HG02798 (cell line): ENCODE measurements around the gene WWOX.

ENCODE experiments used
- ATAC-seq: cut with Tn5 transposase; IDR thresholded peaks from one replicate; pipeline ENCODE4 v1.9.1; 2021; ENCODE audit warnings: mild to moderate bottlenecking; ENCODE audit not compliant: unreplicated experiment, poor library complexity

The WWOX gene

DNA sequence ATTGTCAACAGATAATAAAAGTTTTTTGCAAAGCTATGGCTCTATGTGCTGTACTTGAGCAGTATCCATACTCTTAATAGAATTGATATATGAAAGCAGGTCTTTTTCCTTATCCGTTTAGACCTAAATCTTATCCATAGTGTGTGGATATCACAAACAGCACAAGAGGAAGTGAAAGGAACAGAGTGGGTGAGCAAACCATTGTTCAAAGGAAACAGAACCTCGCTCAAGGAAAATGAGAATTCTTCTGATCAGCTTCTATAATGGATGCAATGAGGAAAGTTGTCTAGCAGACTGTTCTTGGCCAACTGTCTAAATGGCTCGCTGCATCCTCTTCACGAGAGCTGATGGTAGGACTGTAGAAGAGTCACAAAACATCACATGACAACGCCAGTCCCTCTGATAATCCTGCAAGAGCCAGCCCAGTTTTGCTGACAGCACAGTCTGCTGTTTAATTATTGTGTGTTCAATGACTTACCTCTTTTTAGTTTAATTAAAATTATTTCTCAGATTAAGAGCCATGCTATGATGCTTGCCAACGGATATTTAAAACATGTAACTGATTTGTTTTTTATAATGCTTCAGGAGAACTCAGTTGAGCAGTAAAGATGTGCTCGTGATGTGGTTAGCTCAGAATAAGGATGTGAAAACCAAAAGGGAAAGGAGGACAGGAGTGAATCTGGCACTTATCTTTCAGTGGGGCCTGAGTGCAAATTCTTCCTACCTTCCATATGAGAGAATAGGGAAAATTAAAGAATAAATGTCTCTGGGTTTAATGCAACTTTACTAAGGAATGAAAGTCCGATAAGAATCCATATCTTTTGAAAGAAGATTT lies 38.5 kb downstream of the WWOX start:
- no peak for ATAC-seq

DNA sequence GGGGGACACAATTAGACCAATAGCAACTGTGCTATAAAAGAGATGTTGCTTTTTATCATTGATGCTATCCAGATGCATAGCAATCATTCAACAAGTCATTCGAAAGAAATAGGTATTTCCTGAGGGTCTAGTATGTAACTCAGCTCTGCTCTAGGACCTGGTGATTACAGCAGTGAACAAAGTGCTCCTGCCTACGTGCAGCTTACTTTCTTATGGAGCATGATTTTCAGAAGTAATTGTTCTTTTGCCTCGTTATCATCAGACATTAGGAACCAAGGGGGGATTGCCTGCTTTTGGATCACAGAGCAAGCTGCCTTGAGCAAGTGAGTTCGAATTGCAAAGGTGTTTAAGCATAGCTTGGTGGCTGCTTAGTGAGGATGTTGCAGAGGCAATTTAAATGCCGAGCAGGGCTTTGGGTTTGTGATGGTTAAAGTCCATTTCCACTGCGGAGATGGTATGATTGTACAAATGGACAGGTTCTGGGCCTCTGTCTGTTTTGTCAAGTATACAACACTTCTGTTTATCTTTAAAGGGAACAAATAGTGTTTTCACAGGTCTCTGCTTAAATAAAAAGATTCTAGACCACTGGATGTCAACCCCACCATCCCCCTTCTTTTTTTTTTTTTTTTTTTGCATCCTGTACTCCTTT lies 41.5 kb downstream of the WWOX start:
- ATAC-seq = no peak

DNA sequence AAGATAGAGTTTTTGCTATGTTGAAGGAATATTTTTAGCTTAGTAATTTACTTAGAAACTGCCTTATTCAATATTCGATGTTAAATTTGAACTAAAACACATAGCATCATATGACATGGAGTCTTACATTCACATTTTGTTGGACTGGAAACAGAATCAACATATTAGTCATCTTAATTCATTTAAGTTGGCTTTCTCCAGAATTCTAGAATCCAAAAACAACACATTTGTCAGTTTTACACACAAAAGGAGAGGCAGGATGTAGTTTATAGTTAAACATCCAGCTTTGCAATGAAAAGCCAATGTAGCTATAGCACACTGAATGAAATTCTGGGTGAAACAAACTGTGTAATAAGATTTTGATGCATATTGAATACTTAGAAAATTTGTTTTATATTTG lies 43.3 kb downstream of the WWOX start:
- no peak for ATAC-seq

DNA sequence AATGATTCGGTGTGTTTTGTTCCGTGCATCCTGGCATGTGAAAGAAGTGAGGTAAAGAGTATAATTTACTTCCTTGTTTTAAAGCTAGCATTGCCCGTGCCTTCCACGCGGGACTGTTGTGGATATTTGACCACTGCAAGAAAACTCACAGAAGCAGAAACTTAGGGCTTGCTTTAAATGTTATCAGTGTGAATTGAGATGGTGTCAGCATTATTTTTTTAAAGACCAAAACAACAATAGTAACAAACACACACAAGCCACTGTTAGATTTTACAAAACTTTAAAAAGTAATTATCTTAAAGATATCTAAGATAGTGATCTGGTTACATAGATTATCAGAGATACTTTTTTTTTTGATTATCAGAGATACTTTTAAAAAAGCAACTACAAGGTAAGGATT lies 47.4 kb downstream of the WWOX start:
- no peak for ATAC-seq

DNA sequence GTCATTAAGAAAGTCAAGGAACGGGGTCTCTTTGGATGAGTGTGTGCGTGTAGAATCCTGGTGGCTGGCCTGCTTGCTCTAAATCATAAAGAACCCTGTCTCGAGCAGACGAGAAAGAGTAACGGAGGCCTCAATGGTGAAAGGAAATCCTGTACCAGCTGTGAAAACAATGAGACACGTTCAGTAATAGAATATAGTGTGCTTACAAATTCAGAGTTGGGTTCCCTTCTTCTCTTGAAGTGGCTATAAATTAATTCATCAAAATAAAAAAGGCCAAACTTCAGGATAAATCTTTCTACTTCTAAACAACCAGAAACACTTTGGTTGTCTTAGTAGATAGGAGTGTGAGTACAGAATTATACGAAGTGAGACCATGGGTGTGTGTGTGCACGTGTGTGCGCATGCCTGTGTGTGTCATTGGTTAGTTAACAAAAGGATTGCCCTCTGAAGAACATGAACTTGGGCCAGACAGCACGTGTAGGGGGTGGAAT lies 48.5 kb downstream of the WWOX start:
- no peak for ATAC-seq

DNA sequence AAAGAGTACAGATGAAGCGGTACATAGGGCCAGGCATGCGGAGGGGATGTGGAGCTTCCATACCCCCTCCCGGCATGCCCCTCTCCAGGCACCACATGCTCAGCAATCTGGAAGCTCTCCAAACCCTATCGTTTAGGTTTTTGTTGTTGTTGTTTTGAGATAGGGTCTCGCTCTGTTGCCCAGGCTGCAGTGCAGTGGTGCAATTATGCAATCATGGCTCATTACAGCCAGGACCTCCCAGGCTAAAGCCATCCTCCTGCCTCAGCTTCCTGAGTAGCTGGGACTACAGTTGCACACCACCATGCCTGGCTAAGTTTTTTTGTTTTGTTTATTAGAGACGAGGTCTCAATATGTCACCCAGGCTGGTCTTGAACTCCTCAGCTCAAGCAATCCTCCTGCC lies 50.8 kb downstream of the WWOX start:
- ATAC-seq = no peak

DNA sequence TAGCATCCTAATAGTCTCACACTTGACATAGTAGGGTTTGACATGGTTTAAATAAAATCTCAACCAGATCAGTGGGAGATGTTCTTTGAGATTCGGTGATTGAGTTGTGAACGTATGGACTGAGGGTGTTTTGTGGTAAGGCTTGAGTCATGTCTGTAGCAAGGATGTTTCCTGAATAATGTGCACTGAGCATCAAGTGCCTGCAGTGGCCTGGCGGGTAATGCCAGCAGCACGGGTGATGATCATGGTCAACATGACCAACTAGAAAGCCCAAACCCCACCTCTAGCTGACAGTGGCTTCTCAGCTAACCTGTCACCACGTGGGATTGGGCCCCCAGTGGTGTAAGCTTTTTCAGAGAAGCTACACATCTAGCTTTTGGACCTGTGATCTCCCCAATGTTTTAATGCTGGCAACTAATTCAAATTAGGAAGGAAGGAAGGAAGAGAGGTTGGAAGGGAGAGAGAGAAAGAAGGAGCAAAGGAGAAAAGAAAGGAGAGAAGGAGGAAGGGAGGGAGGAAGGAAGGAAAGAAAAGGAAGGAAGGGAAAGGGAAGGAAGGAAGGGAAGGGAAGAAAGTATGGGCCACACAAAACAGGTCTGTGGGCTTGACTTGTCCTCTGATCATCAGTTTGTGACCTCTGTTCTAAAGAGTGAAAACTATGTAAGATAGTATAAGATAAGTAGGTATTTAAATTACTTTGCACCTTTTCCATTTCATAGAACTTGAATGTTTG lies 55.4 kb downstream of the WWOX start:
- ATAC-seq = no peak

DNA sequence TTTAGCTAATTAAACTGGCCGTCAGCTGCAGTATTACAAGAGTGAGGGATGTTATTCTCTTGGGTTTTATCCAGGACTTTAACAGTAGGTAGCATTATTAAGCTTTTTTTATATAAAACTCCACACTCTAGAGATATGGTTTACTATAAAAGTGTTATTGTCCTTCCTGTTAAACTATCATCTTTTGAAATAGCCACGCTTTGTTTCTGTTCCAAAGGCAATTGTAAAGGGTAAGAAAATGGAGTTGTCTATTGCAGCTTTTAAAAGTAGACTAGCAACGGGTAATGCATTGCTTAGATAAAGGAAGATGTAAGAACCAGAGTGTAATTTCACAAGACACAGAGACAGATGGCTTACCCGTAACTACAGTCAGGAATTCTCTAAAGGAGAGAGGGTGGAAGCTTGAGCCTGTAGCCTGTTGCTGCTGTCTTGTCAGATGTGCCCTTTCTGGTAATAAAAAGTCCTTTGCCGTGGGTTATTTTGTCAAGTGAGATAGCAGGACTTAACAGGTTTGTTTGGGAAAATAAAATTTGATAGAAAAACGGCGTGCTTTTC lies 56.4 kb downstream of the WWOX start:
- ATAC-seq = no peak

DNA sequence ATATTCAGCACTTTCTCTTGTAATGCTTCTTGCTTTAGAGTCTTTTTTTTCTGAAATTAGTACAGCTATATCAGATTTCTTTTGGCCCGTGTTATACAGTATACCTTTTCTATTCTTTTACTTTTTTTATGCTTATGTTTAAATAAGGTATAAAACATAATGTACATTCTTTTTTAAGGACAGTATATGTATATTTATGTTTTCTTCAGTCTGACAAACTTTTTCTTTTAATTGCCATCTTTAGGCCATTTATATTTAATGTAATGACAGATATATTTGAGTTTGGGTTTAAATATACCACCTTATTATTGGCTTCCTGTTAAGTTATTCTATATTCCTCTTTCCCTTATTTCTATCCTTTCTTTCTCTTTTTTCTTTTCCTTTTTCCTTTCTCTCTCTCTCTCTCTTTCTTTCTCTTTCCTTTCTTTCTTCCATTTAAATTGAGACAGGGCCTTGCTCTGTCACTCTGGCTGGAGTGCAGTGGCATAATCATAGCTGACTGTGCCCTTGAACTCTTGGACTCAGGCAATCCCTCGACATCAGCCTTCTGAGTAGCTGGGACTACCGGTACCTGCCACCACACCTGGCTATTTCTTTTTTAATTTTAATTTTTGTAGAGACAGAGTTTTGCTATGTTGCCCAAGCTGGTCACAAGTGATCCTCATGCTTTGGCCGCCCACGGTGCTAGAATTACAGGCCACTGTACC lies 61.7 kb downstream of the WWOX start:
- ATAC-seq = no peak

DNA sequence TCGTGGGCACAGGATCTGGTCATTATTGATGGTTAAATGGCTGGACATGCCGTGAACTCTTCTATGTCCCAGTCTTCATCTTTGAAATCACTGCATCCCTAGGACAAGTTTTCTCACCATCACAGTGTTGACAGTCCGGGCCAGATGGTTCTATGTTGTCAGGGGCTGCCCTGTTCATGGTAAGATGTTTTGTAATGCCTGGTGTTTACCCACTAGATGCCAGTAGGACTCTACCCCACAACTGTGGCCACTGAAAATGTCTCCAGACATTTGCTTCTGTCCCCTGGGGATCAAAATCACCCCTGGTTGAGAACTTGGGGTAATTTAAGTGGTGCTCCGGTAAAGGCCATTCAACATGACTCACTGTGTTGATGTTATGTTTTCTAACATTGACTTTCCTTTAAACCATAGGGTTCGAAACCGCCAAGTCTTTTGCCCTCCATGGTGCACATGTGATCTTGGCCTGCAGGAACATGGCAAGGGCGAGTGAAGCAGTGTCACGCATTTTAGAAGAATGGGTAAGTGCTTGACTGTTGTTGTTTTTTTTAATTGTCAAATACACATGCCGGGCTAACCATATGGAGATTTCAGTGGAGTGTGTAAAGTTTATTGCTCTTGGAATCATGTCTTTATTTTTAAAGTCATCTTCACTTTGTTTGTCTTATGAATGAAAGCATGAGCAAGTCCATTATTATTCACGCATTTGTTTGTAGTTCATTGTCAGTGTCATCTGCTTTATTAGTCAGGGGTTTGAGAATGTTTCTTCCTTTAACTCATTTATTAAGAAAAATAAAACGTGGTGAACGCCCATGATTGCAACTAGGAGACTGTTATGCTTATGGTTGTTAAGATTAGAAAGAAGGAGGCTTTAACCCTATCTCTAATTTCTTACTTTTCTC lies 64.6 kb downstream of the WWOX start:
- ATAC-seq = no peak

DNA sequence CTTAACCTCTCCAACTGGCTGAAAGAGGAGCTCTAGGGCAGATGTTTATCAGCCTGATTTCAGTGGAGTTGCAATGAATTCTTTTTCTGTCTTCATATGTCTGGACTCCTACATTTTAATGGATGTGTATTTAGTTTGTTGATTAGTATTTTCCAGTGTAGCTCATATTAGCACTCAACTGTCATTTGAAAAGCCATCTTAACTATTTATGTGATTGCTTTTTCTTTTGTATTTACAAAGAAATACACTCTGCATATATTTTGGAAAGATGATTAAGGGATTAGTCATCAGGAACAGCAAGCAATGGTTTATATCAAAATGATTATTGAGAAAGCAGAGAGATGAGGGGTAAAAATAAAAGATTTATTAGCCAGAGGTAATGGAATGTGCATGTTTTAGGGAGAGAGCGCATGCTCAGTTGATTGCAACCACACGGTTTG lies 71.1 kb downstream of the WWOX start:
- ATAC-seq = no peak

DNA sequence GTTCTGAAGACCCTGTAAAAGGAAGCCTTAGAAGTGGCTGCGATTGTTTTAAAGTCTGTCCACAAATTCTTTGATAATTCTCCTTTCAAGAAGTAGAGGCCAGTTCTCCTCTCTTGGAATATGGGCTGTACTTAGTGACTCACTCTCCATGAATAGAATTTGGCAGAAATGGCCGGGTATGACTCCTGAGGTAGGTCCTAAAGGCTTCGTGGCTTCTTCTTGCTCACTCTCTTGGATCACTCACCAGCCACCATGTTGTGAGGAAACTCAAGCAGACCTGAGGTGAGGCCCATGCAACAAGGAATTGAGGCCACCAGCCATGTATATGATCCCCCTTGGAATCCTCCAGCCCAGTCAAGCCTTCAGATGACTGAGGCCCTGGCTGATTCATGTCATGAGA lies 75.8 kb downstream of the WWOX start:
- ATAC-seq = no peak

DNA sequence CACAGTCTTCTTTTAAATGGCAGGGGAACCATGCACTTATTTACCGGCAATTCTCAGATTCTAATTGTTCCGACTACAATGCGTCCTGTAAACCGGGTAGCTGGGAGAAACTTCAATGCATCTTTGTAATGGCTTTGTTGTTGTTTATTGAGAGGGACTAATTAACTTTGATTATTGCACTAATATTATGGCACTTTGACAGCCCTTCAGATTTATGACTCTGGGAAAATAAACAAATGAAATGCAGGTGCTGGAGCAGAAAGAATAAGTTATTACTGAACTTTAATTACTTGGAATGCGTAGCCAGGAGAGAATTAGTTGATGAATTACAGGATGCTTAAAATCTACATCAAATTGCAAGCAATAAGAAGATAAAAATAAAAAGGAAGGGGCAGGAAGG lies 77.0 kb downstream of the WWOX start:
- ATAC-seq = no peak

DNA sequence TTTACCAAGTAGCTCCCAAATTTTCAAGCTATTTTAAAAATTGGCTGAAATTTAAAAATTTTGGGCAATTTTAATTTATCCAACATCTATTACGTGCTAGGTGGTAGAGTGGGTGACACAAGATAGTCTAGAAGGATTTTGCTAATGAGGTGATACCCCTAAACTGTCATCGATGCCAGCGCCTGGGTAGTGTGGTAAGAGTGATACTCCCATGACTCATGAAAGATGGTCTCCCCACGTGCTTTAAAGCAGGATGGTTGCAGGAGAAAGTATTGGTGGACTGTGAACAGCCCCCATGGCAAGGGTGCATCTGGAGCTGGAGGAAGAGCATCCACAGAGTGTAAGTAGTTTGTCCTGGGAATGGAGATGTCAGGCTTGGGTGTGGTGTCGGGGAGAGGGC lies 77.8 kb downstream of the WWOX start:
- ATAC-seq = no peak

DNA sequence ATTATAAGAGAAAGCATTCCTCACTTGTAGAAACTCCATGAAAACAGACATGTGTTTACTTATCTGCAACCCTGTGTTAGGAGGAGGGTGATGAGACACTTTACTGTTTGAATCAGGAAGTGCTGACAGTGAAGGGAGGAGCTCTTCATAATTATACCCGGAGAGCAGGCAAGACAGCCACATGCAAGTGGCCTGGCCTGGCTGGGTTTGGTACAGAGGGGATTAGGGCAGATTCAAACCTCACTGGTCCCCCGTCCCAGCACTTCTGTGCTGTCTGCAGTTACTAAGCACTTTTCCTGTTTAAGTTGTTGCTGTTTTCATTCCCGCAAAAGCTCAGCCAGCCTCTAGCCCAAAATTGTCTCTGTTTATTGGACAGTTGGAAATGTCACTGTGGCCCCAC lies 78.5 kb downstream of the WWOX start:
- no peak for ATAC-seq

DNA sequence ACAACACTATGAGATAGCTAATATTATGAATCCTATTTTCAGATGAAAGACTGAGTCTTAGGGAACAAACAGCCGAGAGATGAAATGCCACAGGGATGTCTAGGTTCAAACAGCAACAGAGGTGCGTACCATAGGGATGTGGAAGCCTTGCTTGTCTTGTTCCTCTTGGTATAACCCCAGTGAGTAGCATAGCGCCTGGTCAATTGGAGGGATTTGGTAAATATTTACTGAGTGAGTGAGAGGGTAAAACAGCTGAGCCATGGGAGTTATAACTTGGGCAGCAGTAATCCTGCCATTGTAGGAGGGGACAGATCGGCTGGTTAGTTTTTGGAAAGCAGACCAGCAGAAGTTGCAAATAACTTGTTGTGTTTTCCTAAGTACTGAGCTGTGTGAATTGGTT lies 80.2 kb downstream of the WWOX start:
- ATAC-seq = no peak

DNA sequence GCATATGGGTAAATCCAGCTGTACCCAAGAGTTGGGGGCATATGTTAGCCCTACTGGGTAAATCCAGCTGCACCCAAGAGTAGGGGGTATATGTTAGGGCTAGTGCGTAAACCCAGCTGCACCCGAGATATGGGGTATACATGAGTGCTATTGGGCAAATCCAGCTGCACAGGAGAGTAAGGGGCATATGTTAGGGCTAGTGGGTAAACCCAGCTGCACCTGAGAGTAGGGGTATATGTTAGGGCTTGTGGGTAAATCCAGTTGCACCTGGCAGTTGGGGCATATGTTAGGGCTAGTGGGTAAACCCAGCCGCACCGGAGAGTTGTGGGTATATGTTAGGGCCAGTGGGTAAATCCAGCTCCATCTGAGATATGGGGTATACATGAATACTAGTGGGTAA lies 80.9 kb downstream of the WWOX start:
- no peak for ATAC-seq

DNA sequence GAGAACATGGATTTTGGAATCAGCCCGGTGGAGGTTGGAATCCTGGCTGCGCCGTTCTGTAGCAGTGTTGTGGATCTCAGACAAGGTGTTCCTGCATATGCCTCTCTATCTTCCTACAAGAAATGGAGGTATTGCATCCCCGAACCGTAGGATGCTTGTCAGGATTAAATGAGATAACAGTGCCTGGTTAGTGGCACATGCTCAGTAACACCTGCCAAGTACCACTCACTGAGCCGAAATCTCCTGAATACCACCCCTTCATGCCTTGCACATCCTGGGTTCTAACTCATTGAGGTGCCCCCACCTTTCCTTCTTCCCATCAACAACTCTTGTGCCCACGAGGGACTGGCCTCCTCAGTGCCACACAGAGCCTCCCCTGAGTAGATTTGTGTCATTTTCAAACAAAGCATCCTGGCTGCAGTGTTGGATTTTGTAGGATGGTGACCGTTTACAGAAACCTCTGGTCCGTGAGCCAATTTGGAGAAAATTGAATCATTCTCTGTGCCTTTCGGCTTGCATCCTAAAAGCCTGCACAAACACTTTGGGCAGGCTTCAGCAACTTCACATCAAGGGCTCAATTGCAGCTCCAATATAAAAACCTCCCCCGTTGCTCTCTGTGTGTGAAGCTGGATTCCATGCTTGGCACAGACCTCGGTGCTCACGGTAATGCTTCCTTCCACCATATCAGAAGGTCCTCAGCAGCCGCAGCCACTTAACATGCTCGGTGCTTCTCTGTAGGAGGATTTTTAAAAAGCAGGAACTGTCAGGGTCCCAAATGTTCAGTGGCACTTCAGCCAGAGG lies 84.2 kb downstream of the WWOX start:
- ATAC-seq = no peak
